GM21825 (cell line): ENCODE results near the gene KRTAP4-4.
"Not testable (repeated sequence)": the region's sequence is repeated elsewhere in the genome, so short reads cannot be mapped to it uniquely, and the experiment has no call there.

Experiments
- ATAC-seq: cut with Tn5 transposase; IDR thresholded peaks from one replicate; pipeline ENCODE4 v1.9.1; 2021; ENCODE audit warnings: mild to moderate bottlenecking, moderate library complexity; ENCODE audit not compliant: unreplicated experiment

The KRTAP4-4 gene

GRCh38 chr17:41160648-41161047 lies at the start of gene KRTAP4-4:
Gene KRTAP4-4 (minus strand): TSS chr17:41160748. CDS start chr17:41160691, 57 bp downstream.
- no peak for ATAC-seq

DNA sequence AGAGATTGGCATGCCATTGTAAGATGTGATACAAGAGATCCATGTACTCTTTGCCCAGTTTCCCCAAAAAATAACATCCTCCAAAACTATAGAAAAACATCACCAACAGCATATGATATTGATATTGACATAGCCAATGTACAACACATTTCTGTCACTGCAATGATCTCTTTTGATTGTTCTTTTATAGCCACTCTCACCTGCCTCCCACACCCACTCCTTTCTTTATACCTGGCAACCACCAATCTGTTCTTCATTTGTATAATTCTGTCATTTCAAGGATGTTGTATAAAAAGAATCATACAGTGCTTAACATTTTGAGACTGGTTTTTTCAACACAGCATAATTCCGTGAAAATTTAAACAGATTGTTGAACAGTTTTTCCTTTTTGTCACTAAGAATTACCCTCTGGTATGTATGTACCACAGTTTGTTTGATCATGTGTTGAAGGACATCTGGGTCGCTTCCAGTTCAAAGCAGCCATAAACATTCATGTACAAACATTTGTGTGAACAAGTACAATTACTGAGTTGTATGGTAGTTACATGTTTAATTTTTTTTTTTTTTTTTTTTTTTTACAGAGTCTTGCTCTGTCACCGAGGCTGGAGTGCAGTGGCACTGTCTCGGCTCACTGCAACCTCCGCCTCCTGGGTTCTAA lies 39.0 kb upstream of the KRTAP4-4 start:
- no peak for ATAC-seq

GRCh38 chr17:41196068-41196467 lies 35.5 kb upstream of the KRTAP4-4 start:
- ATAC-seq, result no peak

DNA sequence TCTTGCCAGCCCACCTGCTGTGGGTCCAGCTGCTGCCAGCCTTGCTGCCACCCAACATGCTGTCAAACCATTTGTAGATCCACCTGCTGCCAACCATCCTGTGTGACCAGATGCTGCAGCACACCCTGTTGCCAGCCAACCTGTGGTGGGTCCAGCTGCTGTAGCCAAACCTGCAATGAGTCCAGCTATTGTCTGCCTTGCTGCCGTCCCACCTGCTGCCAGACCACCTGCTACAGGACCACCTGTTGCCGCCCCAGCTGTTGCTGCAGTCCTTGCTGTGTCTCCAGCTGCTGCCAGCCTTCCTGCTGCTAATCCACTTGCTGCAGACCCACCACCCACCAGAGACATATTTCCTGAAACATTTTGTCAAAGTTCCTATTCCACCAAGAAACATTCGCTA lies 29.8 kb upstream of the KRTAP4-4 start:
- ATAC-seq, result no peak

GRCh38 chr17:41189837-41190318 lies 29.3 kb upstream of the KRTAP4-4 start, which contains the start of gene KRTAP9-1:
Gene KRTAP9-1 (plus strand): TSS chr17:41189887. CDS start chr17:41189887, 0 bp downstream.
- ATAC-seq, result not testable (repeated sequence)

GRCh38 chr17:41186872-41187271 lies 26.3 kb upstream of the KRTAP4-4 start:
- no peak for ATAC-seq

GRCh38 chr17:41185001-41185400 lies 24.5 kb upstream of the KRTAP4-4 start:
- ATAC-seq, result no peak

DNA sequence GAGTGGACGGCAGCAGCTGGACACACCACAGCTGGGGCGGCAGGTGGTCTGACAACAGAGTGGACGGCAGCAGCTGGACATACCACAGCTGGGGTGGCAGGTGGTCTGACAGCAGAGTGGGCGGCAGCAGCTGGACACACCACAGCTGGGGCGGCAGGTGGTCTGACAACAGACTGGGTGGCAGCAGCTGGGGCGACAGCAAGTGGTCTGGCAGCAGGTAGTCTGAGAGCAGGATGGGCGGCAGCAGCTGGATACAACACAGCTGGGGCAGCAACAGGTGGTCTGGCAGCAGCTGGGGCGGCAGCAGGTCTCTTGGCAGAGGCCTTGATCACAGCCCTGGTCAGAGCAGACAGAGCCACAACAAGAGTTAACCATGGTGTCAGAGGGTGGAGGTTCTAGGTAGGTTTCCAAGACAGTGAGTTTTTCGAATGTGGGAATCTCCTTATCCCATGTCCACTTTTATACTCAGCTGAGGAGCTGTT lies 24.0 kb upstream of the KRTAP4-4 start, which contains the start of gene KRTAP4-1:
KRTAP4-1 (minus strand) TSS at position 432 of the 482 bp plus-strand sequence; CDS start at position 375, 57 bp downstream.
- no peak for ATAC-seq

DNA sequence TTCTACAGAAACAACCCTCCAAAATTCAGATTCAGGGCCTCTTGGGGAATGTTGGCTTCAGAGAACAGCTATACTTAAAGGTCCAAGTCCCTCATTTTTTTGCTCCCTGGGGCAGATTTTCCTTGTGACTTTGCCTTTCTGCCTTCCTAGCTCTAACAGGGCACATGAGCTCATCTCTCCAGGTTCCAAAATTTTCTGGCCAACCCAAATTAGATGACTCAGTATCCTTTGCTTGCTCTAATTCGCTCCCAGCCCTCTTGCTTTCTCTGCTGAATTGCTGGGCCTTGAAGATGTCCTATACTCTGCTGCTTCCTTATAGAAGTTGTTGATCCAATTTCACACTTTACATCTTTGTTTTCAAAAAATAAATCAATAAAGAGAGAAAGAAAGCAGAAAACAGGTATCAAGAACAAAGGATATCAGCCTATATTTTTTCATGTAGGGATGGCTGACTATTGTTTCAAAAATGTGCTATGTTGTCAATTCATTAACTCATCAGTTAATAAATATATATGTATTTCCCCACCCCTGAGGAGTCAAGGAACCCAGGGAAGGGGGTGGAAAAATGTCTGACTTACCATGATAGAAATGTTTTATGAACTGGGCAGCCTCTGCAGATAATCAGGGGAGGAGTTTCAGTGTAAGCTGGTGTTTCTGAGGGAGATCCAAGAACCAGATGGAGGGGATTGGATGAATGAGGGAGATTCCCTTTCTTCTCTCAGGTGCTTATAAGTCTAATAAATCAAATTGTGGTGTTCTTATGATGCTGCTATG lies 18.5 kb upstream of the KRTAP4-4 start:
- ATAC-seq, result no peak

DNA sequence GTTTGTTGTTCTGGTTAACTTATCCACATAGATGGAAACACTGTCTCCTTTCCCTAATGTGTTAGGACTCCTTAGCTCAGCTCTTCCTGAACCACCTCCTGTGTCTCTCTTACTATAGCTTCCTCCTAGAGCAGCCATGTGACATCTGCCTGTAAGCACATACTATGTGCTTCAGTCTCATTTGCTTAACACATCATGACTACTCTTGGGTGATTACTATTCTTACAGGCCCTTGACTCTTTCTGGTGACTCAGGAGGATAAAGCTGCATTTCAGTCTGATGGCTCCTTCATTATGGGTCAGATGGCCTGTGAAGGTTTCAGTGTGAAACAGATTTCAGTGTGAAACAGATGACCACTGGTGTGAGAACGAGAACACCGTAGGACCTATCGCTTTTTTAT lies 17.8 kb upstream of the KRTAP4-4 start:
- ATAC-seq, result no peak

- no peak for ATAC-seq
Observed at GRCh38 chr17:41177727-41178271, 17.3 kb upstream of the KRTAP4-4 start, which contains the start of gene KRTAP4-2. Gene KRTAP4-2 (minus strand): TSS chr17:41178221. CDS start chr17:41178164, 57 bp downstream.

GRCh38 chr17:41176744-41177387 lies 16.3 kb upstream of the KRTAP4-4 start:
- ATAC-seq, result no peak

DNA sequence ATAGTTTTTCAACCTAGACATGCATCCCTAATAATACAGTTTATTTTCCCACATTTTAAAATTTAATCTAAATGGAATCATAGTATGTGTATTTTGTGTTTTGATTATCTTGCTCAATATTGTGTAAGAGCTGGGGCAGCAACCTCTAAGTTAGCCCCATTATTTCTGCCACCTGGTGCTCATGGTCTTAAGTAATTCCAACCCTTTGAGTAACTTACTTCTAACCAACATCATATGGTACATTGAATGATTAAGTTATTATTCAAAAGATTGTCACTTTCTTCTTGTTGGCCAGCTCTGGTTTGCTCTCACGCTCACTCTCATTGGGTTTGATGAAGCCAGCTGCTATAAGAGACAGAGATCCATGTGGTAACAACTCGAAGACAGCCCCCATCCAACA lies 11.3 kb upstream of the KRTAP4-4 start:
- no peak for ATAC-seq

DNA sequence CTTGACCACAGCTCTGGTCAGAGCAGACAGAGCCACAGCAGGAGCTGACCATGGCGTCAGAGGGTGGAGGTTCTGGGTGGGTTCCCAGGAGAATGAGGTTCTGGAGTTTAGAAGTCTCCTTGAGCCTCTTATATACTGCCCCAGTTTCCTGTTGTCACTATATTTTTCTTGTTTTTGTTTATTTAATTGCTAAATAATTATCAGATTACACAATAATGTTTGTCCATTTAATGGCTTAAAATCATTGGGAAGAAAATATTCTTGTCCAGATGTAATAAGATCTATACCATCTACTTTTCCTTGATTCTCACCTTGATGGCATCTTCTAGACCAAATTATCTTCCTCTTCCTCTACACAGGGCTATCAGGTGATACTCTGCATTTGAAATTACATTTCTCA lies 7.6 kb upstream of the KRTAP4-4 start, which contains the start of gene KRTAP4-3:
KRTAP4-3 (minus strand) TSS at position 101 of the 400 bp plus-strand sequence; CDS start at position 52, 49 bp downstream.
- ATAC-seq, result no peak

GRCh38 chr17:41167561-41167960 lies 7.0 kb upstream of the KRTAP4-4 start:
- no peak for ATAC-seq

DNA sequence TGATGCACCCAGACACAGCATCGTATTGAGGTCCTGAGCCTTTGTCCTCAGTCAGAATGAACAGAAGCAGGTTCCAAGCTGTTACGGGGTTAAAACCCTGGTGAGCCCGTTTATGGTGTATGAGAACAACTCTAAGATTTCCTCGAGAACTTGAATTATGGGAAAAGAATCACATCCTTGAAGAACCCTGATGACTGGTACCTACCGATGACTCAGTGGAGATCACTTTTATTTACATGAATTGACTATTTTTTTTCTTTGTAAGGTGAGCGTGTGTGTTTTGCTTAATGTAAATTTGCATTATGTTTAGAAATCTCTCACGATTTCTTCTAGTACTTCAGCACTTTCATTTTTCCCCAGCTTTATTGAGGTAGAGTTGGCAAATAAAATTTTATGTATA lies 3.3 kb upstream of the KRTAP4-4 start:
- ATAC-seq, result no peak

DNA sequence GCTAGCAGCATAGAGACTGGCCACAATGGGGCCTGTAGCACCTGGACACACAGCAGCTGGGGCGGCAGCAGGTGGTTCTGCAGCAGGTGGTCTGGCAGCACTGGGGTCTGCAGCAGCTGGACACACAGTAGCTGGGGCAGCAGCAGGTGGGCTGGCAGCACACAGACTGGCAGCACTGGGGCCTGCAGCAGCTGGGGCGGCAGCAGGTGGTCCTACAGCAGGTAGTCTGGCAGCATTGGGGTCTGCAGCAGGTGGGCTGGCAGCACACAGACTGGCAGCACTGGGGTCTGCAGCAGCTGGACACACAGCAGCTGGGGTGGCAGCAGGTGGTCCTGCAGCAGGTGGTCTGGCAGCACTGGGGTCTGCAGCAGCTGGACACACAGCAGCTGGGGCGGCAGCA lies 358 bp downstream of the KRTAP4-4 start:
- ATAC-seq, result not testable (repeated sequence)

DNA sequence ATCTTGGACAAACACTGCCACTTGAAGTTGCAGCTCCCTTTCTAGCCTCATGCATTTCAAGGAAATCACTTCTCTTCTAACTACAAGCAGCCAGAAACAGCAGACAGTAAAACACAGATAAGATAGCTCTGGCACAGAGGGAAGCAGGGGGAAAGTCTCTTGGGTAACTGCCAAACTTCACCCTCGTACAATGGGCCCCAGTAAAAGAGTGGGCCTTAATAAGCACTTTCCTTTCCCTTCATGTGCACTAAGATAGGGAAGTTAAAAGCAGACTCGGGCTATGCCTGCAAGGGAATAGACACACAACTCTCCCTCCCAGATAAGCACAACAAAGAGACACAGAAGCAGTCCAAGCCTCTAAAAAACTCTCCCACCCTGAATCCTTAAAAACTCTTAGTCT lies 6.7 kb downstream of the KRTAP4-4 start:
- no peak for ATAC-seq

- ATAC-seq, result no peak
Observed at GRCh38 chr17:41151525-41151924, 9.0 kb downstream of the KRTAP4-4 start.

- ATAC-seq, result no peak
Observed at GRCh38 chr17:41150026-41150425, 10.5 kb downstream of the KRTAP4-4 start.

- ATAC-seq, result no peak
Observed at GRCh38 chr17:41149652-41149985, 10.9 kb downstream of the KRTAP4-4 start, which contains the start of gene KRTAP4-5. Gene KRTAP4-5 (minus strand): TSS chr17:41149825. CDS start chr17:41149767, 58 bp downstream.
